Skeletal muscle satellite cell (primary cell): ENCODE data around the gene RNF166.

ENCODE experiments used
- H3K27me3 ChIP-seq: 2 replicates; pipeline ENCODE4 v1.7.0; 2013; ENCODE audit warnings: low read length; ENCODE audit not compliant: control insufficient read depth, insufficient read depth
- H3K36me3 ChIP-seq: 2 replicates; pipeline ENCODE4 v1.7.0; 2013; ENCODE audit warnings: mild to moderate bottlenecking, control low read depth, low read length; ENCODE audit not compliant: insufficient read depth
- H3K4me1 ChIP-seq: 2 replicates; pipeline ENCODE4 v1.7.0; 2013; ENCODE audit warnings: low read length; ENCODE audit not compliant: control insufficient read depth, insufficient read depth
- H3K4me2 ChIP-seq: 2 replicates; pipeline ENCODE4 v1.7.0; 2013; ENCODE audit warnings: mild to moderate bottlenecking, low read length
- H3K4me3 ChIP-seq: 2 replicates; pipeline ENCODE4 v1.7.0; 2013; ENCODE audit warnings: low read length
- H3K9ac ChIP-seq: 2 replicates; pipeline ENCODE4 v1.7.0; 2013; ENCODE audit warnings: mild to moderate bottlenecking, low read depth, low read length, moderate library complexity
- H3K9me3 ChIP-seq: replicated peaks from 2 replicates; pipeline ENCODE4 v1.7.0; 2013; ENCODE audit warnings: mild to moderate bottlenecking, control low read depth, low read length

RNF166 gene

GRCh38 chr16:88700636-88701482 lies 5.3 kb downstream of the RNF166 start:
- Histone ChIP-seq H3K4me1 (peaks cover 28% of the 10 kb centered on the region), H3K4me3 (no peak overlapping the region), H3K27me3 (no peaks in the 10 kb centered on the region), H3K4me2 (peak overlapping the region; percentile 41), H3K9me3 (no peaks in the 10 kb centered on the region), H3K36me3 (peaks cover 8% of the 10 kb centered on the region), H3K9ac (no peak overlapping the region)

DNA sequence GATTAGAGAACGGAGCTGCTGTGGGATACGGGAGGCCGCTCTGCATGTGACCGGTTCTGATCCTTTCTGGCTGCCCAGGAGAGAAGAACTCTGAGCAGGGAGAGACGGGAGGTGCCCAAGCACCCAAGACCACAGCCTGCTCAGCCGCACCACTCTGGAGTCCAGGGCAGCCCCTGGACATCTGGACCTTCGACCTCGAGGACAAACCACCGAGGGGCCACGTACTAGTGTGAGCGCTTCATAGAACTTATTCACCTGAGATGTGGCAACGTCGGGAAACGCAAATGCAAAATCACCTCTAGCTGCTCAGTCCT lies 5.9 kb downstream of the RNF166 start:
- H3K9ac ChIP-seq, result no peak overlapping the region
- no peak overlapping the region for H3K4me3 ChIP-seq
- H3K36me3 ChIP-seq, result peaks cover 8% of the 10 kb centered on the region
- H3K9me3 ChIP-seq, result no peaks in the 10 kb centered on the region
- H3K4me2 ChIP-seq, result no peak overlapping the region
- peaks cover 24% of the 10 kb centered on the region for H3K4me1 ChIP-seq
- H3K27me3 ChIP-seq, result no peaks in the 10 kb centered on the region

DNA sequence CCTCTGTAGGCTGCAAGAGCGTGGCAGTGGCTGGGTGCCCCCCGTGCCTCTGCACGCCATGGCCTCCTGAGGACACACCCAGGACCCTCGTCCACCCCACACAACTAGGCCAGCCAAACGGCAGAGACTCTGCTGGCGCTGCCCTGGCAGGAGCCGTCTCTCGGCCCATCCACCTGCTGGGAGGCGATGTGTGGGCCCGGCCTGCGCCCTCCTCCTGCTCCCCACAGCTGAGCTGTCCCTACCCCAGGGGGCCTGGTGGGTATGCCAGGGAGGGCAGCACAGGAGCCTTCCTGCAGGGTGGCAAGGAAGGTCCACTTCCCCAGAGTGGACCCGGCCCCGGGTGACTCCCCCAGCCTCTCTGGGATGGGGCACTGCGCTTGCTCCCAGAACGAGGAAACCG lies 7.0 kb downstream of the RNF166 start:
- Histone ChIP-seq H3K9ac (no peak overlapping the region), H3K4me3 (no peak overlapping the region), H3K27me3 (no peaks in the 10 kb centered on the region), H3K4me1 (peaks cover 19% of the 10 kb centered on the region), H3K36me3 (peaks cover 8% of the 10 kb centered on the region), H3K4me2 (no peak overlapping the region), H3K9me3 (no peaks in the 10 kb centered on the region)

DNA sequence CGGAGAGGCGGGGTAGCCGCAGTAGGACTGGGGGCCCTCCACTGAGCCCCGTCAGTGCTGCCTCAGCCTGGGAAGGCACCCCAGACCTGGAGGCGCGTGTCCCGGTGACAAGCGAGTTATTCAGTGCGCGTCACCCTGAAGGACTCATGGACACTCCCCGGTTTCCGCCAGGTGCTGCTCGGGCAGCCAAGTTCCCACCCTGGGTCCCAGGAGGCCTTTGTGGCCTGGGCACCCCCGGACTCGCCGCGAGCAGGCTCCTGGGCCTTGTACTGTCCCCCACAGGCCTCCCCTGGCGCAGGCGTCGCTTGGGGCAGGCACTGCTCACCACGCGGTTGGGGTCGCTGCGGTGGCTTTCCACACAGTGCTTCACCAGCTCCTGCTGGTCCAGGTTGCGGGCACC lies 7.6 kb downstream of the RNF166 start:
- H3K4me3 ChIP-seq, result no peak overlapping the region
- H3K9me3 ChIP-seq, result no peaks in the 10 kb centered on the region
- peaks cover 18% of the 10 kb centered on the region for H3K4me1 ChIP-seq
- peaks cover 8% of the 10 kb centered on the region for H3K36me3 ChIP-seq
- no peaks in the 10 kb centered on the region for H3K27me3 ChIP-seq
- no peak overlapping the region for H3K9ac ChIP-seq
- no peak overlapping the region for H3K4me2 ChIP-seq

DNA sequence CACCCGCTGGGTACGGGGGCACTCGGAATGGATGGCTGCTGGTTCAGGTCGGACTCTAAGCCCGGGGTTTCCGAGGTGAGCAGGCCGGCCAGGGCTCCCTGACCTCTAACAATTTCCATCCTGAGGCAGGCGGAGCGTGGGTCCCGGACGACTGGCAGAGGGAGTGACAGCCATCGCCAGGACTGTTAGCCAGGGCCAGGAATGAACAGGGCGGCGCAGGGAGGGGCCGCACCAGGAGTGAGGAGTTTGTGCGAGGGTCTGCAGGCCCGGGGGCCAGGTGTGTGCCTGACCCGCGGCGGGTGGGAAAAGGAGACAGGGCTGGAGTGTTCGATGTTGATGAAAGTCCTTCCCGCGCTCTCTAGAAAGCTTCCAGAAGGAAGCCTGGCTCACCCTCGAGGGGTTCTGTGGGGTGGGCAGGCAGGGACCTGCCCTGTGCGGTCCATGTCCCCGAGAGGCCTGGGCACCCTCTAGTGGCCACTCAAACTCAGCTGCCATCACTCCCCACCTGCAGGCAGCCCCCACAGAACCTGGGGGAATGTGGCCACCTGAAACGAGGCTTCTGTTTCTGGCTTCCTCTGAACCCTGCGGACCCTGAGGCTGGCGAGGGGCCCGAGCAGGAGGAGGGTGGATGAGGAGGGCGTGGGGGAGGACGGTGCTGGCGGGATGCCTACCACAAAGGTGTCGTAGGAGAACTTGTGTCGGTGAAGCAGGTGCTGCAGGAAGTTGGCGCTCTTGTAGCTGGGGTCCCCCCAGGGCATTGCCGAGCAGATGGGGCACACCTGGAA lies 8.2 kb downstream of the RNF166 start:
- Histone ChIP-seq H3K36me3 (peaks cover 8% of the 10 kb centered on the region), H3K27me3 (no peaks in the 10 kb centered on the region), H3K4me1 (peaks cover 13% of the 10 kb centered on the region), H3K4me3 (no peak overlapping the region), H3K9ac (no peak overlapping the region), H3K4me2 (no peak overlapping the region), H3K9me3 (no peaks in the 10 kb centered on the region)

GRCh38 chr16:88697116-88697830 lies 8.9 kb downstream of the RNF166 start:
- Histone ChIP-seq H3K27me3 (no peaks in the 10 kb centered on the region), H3K9ac (no peak overlapping the region), H3K9me3 (no peaks in the 10 kb centered on the region), H3K4me3 (no peak overlapping the region), H3K4me1 (peaks cover 13% of the 10 kb centered on the region), H3K36me3 (peaks cover 8% of the 10 kb centered on the region), H3K4me2 (no peak overlapping the region)

DNA sequence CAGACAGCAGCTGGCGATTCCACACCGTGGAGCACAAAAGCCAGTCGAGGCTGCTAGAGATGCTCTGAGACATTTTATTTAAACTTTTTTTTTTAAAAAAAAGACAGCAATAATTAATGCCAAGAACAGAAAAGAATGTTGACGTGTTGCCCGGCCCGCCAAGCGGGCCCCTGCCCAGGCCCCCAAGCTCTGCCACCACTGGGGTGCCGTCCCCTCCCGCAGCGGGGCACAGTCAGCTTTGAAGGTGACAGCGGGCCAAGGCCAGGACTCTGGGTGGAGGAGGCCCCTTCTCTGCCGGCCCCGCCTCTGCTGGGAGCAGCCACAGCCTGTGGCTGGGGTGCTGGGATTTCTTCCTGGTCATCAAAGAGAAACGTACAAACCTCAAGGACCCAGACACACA lies 9.8 kb downstream of the RNF166 start:
- Histone ChIP-seq H3K27me3 (no peaks in the 10 kb centered on the region), H3K36me3 (peaks cover 8% of the 10 kb centered on the region), H3K4me3 (no peak overlapping the region), H3K4me2 (no peak overlapping the region), H3K9ac (no peak overlapping the region), H3K9me3 (no peaks in the 10 kb centered on the region), H3K4me1 (peaks cover 10% of the 10 kb centered on the region)

DNA sequence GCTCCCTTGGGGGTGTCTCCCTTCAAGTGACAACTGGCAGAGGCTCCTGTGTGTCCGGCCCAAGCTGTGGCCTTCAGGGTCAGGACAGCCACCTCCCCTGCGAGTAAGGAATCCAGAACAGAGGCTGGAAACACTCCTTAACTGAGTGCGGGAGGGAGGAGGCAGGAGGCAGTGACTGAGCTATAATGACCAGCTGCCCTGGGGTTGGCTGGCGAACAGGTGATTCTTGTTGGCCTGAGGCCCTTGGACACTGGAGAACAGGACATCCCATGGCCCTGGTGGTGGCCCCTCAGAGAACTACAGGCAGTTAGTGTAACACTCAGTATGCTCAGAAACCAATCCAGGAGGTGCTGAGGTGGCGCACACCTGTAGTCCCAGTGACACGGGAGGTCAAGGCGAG lies 10.5 kb downstream of the RNF166 start:
- Histone ChIP-seq H3K36me3 (peaks cover 8% of the 10 kb centered on the region), H3K9me3 (no peaks in the 10 kb centered on the region), H3K4me2 (no peak overlapping the region), H3K27me3 (peaks cover 6% of the 10 kb centered on the region), H3K4me3 (no peak overlapping the region), H3K4me1 (peaks cover 3% of the 10 kb centered on the region), H3K9ac (no peak overlapping the region)

GRCh38 chr16:88695218-88695617 lies 11.0 kb downstream of the RNF166 start:
- Histone ChIP-seq H3K4me1 (no peaks in the 10 kb centered on the region), H3K36me3 (peaks cover 4% of the 10 kb centered on the region), H3K9ac (no peak overlapping the region)

DNA sequence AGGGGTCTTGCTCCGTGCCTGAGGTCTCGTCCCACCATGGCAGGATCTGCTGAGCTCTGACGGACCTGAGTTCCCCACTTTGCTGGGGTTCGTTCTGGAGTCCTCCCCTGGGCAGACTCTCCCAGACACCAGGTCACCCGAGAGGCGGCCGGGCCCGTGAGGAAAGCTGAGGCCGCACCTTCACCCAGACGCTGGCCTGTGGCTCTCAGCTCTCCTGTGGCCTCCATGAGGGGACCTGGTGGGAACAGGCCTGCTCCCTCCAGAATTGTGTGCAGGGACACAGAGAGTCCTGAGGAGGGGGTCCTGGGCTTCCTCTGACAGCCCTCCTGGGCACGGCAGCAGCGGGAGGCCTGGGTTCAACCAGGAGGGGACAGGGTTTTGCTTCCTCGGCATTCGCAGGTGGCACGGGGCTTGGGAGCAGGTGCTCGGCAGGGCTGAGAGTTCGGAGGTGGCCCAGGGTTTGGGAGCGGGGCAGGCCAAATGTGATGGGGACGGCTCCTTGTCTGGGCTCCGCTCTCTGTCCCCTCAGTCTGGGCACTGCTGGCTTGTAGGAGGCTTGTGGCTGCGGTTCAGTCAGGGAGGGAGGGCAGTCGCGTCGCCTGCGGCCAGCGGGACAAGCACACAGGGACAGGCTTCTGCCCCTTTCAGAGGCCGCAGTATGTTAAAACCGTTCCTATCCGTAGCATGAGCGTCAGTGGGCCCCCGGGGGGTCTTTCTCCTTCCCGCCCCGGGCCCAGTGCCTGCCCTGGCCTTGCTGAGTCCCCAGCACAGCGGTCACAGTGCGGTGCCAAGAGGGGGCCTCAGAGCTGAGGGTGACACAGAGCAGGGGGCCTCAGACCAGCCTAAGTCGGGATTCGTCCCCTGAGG lies 11.8 kb downstream of the RNF166 start:
- peaks cover 15% of the 10 kb centered on the region for H3K27me3 ChIP-seq
- H3K9me3 ChIP-seq, result no peaks in the 10 kb centered on the region
- no peak overlapping the region for H3K4me3 ChIP-seq
- H3K36me3 ChIP-seq, result peaks cover 3% of the 10 kb centered on the region
- H3K4me2 ChIP-seq, result no peak overlapping the region
- no peak overlapping the region for H3K9ac ChIP-seq
- H3K4me1 ChIP-seq, result no peaks in the 10 kb centered on the region

More at GRCh38 chr16:88695218-88695617, 11.0 kb downstream of the RNF166 start:
- Histone ChIP-seq H3K4me3 (no peak overlapping the region), H3K9me3 (no peaks in the 10 kb centered on the region), H3K27me3 (peaks cover 11% of the 10 kb centered on the region), H3K4me2 (no peak overlapping the region)
